Activated T-cell treated with anti-CD3 and anti-CD28 coated beads, Interleukin-2, amount 50 U/mL, for 4 hours (primary cell): ENCODE results near the gene TP73. TPM values are rescaled to one million over a fixed set of nuclear protein-coding genes. Genes with fewer than 3 reads are reported as not detected.

Experiments used
- ATAC-seq, 2 donors: fragments of 200-7000 bp; cut with Tn5 transposase; one replicate each; pipeline ENCODE4 v1.10.0; 2021
- DNase-seq: peaks from one replicate; pipeline ENCODE4 v3.0.0-alpha.2; 2020
- H3K27me3 Mint-ChIP-seq: one replicate; pipeline ENCODE4 v1.8.0; 2021; ENCODE audit warnings: low read depth, mixed read lengths
- H3K36me3 Mint-ChIP-seq: one replicate; pipeline ENCODE4 v1.8.0; 2022; ENCODE audit warnings: mixed read lengths; ENCODE audit not compliant: insufficient read depth
- H3K4me1 Mint-ChIP-seq: one replicate; pipeline ENCODE4 v1.8.0; 2021; ENCODE audit warnings: low read depth, mixed read lengths
- H3K4me3 Mint-ChIP-seq: one replicate; pipeline ENCODE4 v1.8.0; 2021; ENCODE audit warnings: mild to moderate bottlenecking, moderate library complexity, mixed read lengths
- H3K9me3 Mint-ChIP-seq: one replicate; pipeline ENCODE4 v1.8.0; 2021; ENCODE audit warnings: mixed read lengths
- total RNA-seq, 3 donors: library from RNA; stranded (reverse); gene quantifications; one replicate each; pipeline ENCODE4 v1.2.1, GENCODE V29; 2021

Gene TP73
- total RNA-seq, 3 donors from 2014 or later, result 0.05 to 0.16 (median 0.08) TPM

DNA sequence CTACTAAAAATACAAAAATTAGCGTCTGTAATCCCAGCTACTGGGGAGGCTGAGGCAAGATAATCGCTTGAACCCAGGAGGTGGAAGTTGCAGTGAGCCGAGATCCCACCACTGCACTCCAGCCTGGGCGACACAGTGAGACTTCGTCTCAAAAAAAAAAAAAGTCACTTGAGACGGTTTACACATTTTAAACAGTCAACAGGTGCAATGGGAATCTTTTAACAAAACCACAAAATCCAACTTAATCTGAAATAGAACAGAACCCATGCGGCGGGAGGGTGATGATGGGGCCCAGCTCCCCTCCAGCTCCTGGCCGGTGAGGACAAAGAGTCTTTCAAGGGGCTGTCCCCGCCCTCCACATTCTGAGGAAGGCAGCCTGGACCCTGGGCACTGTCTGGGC is 48.3 kb downstream of the TP73 start:
- H3K9me3 Mint-ChIP-seq, result no peaks in the 10 kb centered on the region
- H3K4me3 Mint-ChIP-seq, result no peak overlapping the region
- peaks cover 10% of the 10 kb centered on the region for H3K27me3 Mint-ChIP-seq
- DNase-seq (no peak), ATAC-seq (no peak)
- H3K36me3 Mint-ChIP-seq, result no peaks in the 10 kb centered on the region
- peaks cover 4% of the 10 kb centered on the region for H3K4me1 Mint-ChIP-seq

DNA sequence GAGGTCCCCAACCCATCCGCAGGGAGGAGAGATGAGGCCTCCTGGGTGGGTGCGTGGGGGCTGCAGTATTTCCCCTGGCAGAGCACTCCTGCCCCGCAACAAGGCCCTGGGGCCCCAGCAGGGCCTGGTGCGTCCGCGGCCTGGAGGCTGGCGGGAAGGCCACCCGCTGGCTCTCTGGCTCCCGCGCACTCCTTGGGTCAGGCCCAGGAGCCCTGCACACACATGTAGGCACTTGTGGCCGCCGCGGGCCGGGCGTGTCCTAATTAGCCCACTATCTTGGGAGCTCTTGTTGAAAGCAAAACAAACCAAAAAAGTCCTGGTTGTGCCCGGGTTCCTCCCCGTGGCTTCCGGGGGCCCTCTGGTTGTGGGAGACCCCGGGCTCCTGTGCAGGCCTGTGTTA is 50.2 kb downstream of the TP73 start:
- no peak for DNase-seq
- Mint-ChIP-seq H3K4me3 (no peak overlapping the region), H3K27me3 (peaks cover 10% of the 10 kb centered on the region), H3K4me1 (peaks cover 4% of the 10 kb centered on the region), H3K36me3 (no peaks in the 10 kb centered on the region), H3K9me3 (no peaks in the 10 kb centered on the region)
- no peak for ATAC-seq

GRCh38 chr1:3702990-3703728 is 50.8 kb downstream of the TP73 start:
- Mint-ChIP-seq H3K27me3 (peaks cover 9% of the 10 kb centered on the region), H3K36me3 (no peaks in the 10 kb centered on the region)
- no peak for ATAC-seq

GRCh38 chr1:3703786-3704371 is 51.6 kb downstream of the TP73 start:
- ATAC-seq, result no peak

More at GRCh38 chr1:3702990-3703728, 50.8 kb downstream of the TP73 start:
- no peak for DNase-seq
- Mint-ChIP-seq H3K4me1 (peaks cover 4% of the 10 kb centered on the region), H3K4me3 (no peak overlapping the region), H3K9me3 (no peaks in the 10 kb centered on the region)

GRCh38 chr1:3705341-3705950 is 53.1 kb downstream of the TP73 start:
- Mint-ChIP-seq H3K36me3 (no peaks in the 10 kb centered on the region), H3K9me3 (no peaks in the 10 kb centered on the region), H3K27me3 (peaks cover 21% of the 10 kb centered on the region), H3K4me3 (no peak overlapping the region), H3K4me1 (peaks cover 4% of the 10 kb centered on the region)
- DNase-seq (no peak), ATAC-seq (no peak)

More at GRCh38 chr1:3703786-3704371, 51.6 kb downstream of the TP73 start:
- Mint-ChIP-seq H3K4me3 (no peak overlapping the region), H3K27me3 (peaks cover 12% of the 10 kb centered on the region), H3K36me3 (no peaks in the 10 kb centered on the region), H3K9me3 (no peaks in the 10 kb centered on the region), H3K4me1 (peaks cover 4% of the 10 kb centered on the region)
- no peak for DNase-seq

DNA sequence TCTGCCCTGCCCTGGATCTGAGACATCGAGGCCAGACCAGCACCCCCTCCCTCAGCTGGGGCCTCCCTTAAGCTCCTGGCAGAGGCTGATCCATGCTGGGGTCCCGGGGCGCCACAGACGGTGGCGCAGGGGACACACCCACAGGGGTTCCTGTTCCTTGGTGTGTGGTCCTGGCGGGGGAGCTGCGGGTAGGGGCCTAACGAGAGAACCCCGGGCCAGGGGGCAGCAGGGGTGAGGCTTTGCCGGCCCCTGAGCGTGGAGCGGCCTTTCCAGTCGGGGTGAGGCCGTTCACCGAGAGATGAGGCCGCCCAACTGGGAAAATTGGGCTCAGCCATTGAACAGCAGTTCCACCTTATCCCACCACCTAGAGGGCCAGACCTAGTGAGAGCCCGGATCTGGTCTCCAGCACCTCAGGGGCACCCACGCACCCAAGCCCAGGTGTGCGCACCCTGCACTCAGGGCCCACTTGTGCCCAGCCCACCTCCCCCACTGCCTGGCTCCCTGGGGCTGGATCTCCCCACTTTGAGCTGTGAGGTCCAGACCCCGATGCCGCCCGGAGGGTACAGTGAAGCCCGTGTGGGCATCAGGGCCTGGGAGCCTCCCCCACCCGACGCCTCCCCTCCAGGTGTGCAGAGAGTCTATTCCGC is 54.5 kb downstream of the TP73 start:
- no peak overlapping the region for H3K4me3 Mint-ChIP-seq
- H3K36me3 Mint-ChIP-seq, result no peaks in the 10 kb centered on the region
- DNase-seq, result no peak
- peaks cover 26% of the 10 kb centered on the region for H3K27me3 Mint-ChIP-seq
- ATAC-seq, result no peak
- H3K9me3 Mint-ChIP-seq, result no peaks in the 10 kb centered on the region
- H3K4me1 Mint-ChIP-seq, result peaks cover 4% of the 10 kb centered on the region

- ATAC-seq (no peak), DNase-seq (no peak)
- H3K36me3 Mint-ChIP-seq, result no peaks in the 10 kb centered on the region
- H3K9me3 Mint-ChIP-seq, result no peaks in the 10 kb centered on the region
- H3K4me3 Mint-ChIP-seq, result no peak overlapping the region
- H3K27me3 Mint-ChIP-seq, result peaks cover 28% of the 10 kb centered on the region
- H3K4me1 Mint-ChIP-seq, result peaks cover 4% of the 10 kb centered on the region
Measured at GRCh38 chr1:3707298-3707938, 55.1 kb downstream of the TP73 start.

DNA sequence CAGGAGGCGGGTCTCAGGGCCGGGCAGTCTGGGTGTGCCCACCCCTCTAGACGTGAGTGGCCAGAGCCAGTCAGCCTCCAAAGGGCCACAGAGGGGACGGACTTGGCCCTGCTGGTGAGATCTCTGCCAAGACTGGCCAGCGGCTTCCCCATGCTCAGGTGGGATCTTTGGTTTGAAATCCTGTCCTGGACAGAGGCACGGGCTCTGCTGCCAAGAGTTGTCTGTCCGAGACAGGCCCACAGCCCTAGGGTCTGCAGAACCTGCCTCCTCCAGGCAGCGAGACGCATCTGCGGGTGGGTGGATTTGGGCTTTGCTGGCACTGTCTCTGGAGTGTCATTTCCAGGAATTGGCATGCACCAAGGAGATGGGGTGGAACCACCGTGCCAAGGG is 55.6 kb downstream of the TP73 start:
- H3K36me3 Mint-ChIP-seq, result no peaks in the 10 kb centered on the region
- no peaks in the 10 kb centered on the region for H3K9me3 Mint-ChIP-seq
- H3K4me1 Mint-ChIP-seq, result peaks cover 4% of the 10 kb centered on the region
- DNase-seq (no peak), ATAC-seq (no peak)
- no peak overlapping the region for H3K4me3 Mint-ChIP-seq
- peaks cover 28% of the 10 kb centered on the region for H3K27me3 Mint-ChIP-seq

- peaks cover 4% of the 10 kb centered on the region for H3K4me1 Mint-ChIP-seq
- DNase-seq (no peak), ATAC-seq (no peak)
- no peak overlapping the region for H3K4me3 Mint-ChIP-seq
- H3K27me3 Mint-ChIP-seq, result peaks cover 28% of the 10 kb centered on the region
- no peaks in the 10 kb centered on the region for H3K36me3 Mint-ChIP-seq
- no peaks in the 10 kb centered on the region for H3K9me3 Mint-ChIP-seq
Measured at GRCh38 chr1:3708791-3709190, 56.5 kb downstream of the TP73 start.

GRCh38 chr1:3710251-3710650 is 57.9 kb downstream of the TP73 start:
- ATAC-seq (no peak), DNase-seq (no peak)
- Mint-ChIP-seq H3K4me3 (no peak overlapping the region), H3K9me3 (no peaks in the 10 kb centered on the region), H3K27me3 (peaks cover 26% of the 10 kb centered on the region), H3K36me3 (no peaks in the 10 kb centered on the region), H3K4me1 (no peaks in the 10 kb centered on the region)

DNA sequence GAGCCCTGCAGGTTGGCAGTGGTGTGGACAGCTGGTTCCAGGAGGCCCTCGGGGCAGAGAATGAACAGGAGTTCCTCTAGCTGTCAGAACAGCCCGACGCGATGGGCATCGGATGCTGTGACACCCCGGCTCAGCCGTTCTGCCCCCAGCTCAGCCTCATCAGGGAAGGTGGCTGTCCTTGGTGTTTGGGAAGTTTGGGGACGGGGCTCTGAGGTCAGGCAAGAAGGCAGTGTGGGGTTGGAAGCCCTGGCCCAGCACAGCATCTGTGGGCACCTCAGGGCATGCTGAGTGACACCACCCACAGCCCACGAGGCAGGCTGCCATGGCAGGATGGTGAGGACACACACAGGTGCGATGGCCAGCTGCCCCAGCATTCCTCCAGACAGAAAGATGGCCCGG is 59.1 kb downstream of the TP73 start:
- no peaks in the 10 kb centered on the region for H3K36me3 Mint-ChIP-seq
- ATAC-seq (no peak), DNase-seq (no peak)
- peaks cover 29% of the 10 kb centered on the region for H3K27me3 Mint-ChIP-seq
- H3K4me1 Mint-ChIP-seq, result no peaks in the 10 kb centered on the region
- H3K4me3 Mint-ChIP-seq, result no peak overlapping the region
- no peaks in the 10 kb centered on the region for H3K9me3 Mint-ChIP-seq

DNA sequence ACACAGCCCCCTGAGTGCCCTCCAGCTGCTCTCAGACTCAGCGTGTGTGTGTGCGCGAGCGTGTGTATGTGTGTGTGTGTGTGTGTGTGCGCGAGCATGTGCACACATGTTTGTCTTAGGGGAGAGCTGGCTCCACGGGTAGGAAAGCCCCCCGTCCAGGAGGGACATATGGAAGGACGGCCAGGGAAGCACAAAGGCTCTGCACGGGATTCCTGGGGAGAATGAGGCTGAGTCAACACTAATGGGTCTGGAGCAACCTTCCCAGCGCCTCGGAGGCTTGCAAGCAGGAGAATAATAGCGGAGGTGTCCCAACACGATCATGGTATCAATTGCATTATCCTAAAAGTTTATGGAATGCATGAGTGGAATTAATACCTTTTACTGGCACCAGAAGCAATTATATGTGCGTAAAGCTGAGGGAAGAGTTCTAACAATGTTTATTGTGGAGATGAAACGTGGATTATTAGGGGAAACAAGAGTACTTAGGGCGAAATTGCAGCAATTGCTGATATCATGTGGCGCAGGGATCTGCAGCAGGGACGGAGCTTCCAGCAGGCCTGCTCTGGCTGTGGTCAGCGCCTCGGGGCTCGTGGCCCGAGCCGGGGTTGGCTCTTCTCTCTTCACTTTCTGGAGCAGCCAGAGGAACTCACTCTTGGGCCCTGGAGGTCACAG is 59.6 kb downstream of the TP73 start:
- Mint-ChIP-seq H3K4me1 (no peaks in the 10 kb centered on the region), H3K9me3 (no peaks in the 10 kb centered on the region), H3K36me3 (no peaks in the 10 kb centered on the region), H3K4me3 (no peak overlapping the region), H3K27me3 (peaks cover 30% of the 10 kb centered on the region)
- no peak for DNase-seq
- no peak for ATAC-seq

GRCh38 chr1:3712573-3713535 is 60.5 kb downstream of the TP73 start:
- Mint-ChIP-seq H3K4me3 (no peak overlapping the region), H3K9me3 (no peaks in the 10 kb centered on the region), H3K27me3 (peaks cover 25% of the 10 kb centered on the region), H3K4me1 (no peaks in the 10 kb centered on the region), H3K36me3 (no peaks in the 10 kb centered on the region)
- ATAC-seq (no peak), DNase-seq (no peak)
